C4-2B (cell line): ENCODE results near the gene CDC42BPB.
A peak's percentile ranks its signal among the peaks of the same experiment; 100 is the strongest.

Experiments used
- H3K27ac ChIP-seq: fragments of 450-650 bp; 2 replicates; pipeline ENCODE4 v1.5.1; 2017
- ZFX ChIP-seq: fragments of 450-650 bp; IDR thresholded peaks from 2 replicates; pipeline ENCODE4 v1.6.1; 2017
- TF ChIP-seq, protein P1 (sequence below): fragments of 450-650 bp; conservative IDR thresholded peaks from 2 replicates; pipeline ENCODE4 v1.5.1; 2017; ENCODE audit warnings: mild to moderate bottlenecking

The CDC42BPB gene

DNA sequence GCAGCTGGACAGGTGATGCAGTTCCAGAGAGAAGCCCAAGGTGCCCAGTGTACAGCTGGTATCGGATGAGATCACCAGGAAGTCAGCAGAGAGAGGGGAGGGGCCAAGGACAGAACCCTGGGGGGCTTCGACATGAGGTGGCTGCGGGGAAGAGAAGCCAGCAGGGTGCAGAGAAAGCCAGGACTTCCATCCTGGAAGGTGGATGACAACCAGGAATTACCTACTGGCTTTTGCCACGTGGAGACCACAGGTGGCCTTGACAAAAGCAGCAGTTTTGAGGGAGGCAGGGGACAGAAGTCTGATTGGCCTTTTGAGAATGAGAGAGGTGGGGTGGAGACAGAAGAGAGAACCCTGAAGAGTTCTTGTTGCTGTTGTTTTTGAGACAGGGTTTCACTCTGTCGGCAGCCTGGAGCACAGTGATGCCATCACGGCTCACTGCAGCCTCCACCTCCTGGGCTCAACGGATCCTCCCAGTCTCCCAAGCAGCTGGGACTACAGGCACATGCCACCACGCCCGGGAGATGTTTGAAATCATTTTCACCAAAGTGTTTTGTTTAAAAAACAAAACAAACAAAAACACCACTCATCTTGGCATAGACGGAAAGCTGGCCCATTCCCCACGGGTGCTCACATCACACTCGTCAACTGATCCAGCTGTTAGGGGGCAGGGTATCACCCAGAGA lies 35.2 kb downstream of the CDC42BPB start:
- no peak overlapping the region for H3K27ac ChIP-seq
- TF ChIP-seq ZFX: no peak
- TF ChIP-seq, protein P1, sequence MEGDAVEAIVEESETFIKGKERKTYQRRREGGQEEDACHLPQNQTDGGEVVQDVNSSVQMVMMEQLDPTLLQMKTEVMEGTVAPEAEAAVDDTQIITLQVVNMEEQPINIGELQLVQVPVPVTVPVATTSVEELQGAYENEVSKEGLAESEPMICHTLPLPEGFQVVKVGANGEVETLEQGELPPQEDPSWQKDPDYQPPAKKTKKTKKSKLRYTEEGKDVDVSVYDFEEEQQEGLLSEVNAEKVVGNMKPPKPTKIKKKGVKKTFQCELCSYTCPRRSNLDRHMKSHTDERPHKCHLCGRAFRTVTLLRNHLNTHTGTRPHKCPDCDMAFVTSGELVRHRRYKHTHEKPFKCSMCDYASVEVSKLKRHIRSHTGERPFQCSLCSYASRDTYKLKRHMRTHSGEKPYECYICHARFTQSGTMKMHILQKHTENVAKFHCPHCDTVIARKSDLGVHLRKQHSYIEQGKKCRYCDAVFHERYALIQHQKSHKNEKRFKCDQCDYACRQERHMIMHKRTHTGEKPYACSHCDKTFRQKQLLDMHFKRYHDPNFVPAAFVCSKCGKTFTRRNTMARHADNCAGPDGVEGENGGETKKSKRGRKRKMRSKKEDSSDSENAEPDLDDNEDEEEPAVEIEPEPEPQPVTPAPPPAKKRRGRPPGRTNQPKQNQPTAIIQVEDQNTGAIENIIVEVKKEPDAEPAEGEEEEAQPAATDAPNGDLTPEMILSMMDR: no peak

DNA sequence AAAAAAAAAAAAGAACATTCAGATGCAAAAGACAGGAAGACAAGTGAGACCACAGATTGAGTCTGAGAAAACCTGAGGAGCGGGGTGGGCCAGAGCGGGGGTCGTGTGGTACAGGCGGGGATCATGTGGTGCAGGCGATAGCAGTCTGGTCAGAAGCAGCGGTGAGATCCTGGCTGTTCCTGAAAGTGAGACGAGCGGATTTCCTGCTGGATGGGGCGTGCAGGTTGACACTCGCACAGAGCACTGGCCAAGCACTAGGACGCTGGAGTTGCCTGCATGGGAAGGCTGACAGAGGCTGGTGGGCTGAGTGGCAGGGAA lies 35.7 kb downstream of the CDC42BPB start:
- TF ChIP-seq ZFX: no peak
- TF ChIP-seq, protein P1: no peak
- no peak overlapping the region for H3K27ac ChIP-seq

DNA sequence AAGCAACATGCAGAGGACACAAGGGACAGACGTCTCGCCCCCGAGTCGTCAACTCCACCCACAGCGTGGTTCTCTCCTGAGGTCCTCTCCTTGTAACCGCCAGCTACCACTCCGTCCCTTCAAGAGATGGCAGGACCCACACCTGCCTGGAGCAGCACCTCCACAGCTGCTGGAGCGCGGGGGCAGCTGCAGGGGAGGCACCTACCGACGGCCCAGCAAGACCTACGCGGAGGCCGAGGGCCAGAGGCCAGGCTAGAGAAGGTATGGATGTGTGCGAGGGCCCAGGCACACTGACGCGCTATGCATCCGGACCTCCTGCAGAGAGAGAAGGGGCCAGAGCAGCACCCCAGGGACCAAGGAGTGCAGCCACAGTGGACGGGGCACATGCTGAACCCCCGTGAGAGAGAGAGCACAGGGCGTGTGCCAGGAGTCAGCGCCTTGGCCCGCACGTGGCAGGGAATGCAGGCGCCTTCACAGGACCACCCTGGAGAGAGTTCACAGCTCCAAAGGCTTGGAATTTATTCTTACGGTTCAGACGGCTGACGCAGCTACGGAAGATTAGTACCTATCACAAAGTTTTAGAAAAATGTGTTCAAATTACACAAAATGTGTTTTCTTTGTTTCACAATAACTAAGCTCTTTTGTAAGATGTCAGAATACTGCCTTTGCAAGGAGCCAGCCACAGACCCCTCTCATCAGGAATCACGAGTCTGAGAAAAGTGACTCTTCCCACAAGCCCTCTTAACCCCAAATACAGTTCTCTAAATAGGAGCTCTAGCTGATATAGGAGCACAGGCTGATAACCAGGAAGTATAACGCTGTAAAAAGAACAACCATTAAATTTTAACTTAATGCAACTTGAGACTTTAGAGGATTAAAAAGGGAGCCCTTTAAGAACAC lies 36.8 kb downstream of the CDC42BPB start:
- TF ChIP-seq ZFX: no peak
- TF ChIP-seq, protein P1: no peak
- H3K27ac ChIP-seq: no peak overlapping the region

DNA sequence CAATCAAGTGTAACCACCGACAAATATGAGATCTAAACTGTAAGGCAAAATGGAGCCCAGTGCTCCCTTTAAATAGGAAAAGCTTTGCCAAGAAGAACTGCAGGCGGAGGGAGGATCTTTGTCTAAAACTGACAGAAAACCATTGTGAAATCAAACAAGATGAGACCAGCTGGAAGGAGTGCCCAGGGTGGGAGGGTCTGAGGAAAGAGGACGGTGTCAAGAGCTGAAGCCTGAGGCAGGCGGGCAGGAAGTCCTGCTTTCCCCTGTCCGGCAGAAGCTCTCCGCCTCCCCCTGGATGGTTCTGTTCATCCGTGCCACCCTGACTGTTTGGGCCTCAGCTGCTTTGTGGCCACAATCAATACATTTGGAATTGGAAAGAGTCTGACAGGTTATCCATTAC lies 37.5 kb downstream of the CDC42BPB start:
- H3K27ac ChIP-seq: no peak overlapping the region

DNA sequence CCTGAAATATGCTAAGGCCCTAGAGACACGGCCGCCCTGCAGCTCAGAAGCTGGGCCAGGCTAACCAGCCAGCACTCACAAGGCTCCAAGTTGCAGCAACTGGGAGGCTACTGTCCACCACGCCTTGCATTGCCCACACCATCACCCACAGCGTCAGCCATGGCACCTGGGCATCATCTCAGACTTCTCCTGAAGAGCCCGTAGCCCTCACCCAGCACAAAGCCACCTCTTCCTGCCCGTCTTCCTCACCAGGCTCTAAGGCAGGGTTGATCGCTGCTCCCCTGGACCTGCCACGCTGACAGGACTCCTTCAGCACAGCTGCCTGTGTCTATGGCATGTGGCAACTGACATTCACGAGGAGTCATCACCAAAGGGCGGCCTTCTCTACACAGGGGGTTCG lies 38.1 kb downstream of the CDC42BPB start:
- no peak for TF ChIP-seq ZFX
- no peak overlapping the region for H3K27ac ChIP-seq

More for the DNA sequence above, 37.5 kb downstream of the CDC42BPB start:
- TF ChIP-seq, protein P1: no peak
- no peak for TF ChIP-seq ZFX

DNA sequence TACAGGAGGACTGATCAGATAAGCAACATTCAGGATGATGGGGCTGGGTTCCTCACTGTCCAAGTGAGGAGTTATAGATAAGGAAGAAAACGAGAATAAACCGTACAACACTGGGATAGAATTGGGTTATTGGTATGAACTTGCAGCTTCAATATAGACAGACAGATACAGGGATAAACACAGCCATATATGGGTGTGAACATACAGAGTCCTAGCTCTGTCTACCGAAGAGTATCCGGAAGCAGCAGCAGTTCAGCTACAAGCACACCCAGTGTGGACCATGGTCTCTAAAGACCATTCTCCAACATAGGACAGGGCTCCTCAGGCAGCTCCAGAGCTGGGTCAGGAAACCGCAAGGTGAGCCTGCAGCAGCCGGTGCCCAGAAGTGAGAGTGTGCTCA lies 40.8 kb downstream of the CDC42BPB start:
- H3K27ac ChIP-seq: peak overlapping the region; percentile 48; the same call in 1 of the 2 replicates
- TF ChIP-seq, protein P1: no peak
- no peak for TF ChIP-seq ZFX

DNA sequence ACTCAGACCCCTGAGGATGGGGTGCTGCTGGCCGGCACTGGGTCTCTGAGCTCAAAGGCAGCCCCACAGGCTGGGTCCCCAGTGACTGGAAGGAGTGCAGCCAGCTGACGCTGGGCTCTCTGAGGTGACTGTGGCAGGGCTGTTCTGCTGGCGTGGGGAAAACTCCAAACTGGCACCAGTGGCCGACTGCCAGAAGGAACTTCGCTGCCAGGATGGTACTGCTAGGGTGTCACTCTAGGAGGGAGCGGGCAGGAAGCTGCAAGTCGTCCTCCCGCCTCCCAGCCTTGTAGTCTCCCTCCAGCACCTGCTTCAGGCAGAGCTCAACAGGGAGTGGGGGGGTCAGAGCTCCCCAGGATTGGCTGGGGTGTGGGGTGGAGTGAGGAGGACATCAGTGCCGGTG lies 41.3 kb downstream of the CDC42BPB start:
- peak overlapping the region; percentile 48 for H3K27ac ChIP-seq
- TF ChIP-seq ZFX: no peak
- TF ChIP-seq, protein P1: no peak
